HG03571 (cell line): ENCODE results near the gene BTNL3.
"Not testable (repeated sequence)": the region's sequence is repeated elsewhere in the genome, so short reads cannot be mapped to it uniquely, and the experiment has no call there.

Experiments
- ATAC-seq: cut with Tn5 transposase; IDR thresholded peaks from one replicate; pipeline ENCODE4 v1.9.1; 2021; ENCODE audit not compliant: unreplicated experiment

Gene BTNL3

GRCh38 chr5:180988592-180988991, at the start of gene BTNL3:
Gene BTNL3, plus strand, starts transcription at chr5:180988846. Its CDS starts 183 bp downstream, at chr5:180989029.
- no peak for ATAC-seq

- ATAC-seq, result no peak
Observed at GRCh38 chr5:180950291-180950949, 38.2 kb upstream of the BTNL3 start.

GRCh38 chr5:180959661-180960060, 29.0 kb upstream of the BTNL3 start:
- no peak for ATAC-seq

GRCh38 chr5:180960209-180960608, 28.4 kb upstream of the BTNL3 start:
- no peak for ATAC-seq

GRCh38 chr5:180969406-180969805, 19.2 kb upstream of the BTNL3 start:
- ATAC-seq, result no peak

GRCh38 chr5:180970336-180970735, 18.3 kb upstream of the BTNL3 start:
- ATAC-seq, result no peak

- no peak for ATAC-seq
Observed at GRCh38 chr5:180970875-180971274, 17.8 kb upstream of the BTNL3 start.

- peak; percentile 17 for ATAC-seq
Observed at GRCh38 chr5:180974612-180975315, 13.9 kb upstream of the BTNL3 start.

GRCh38 chr5:180975338-180975737, 13.3 kb upstream of the BTNL3 start:
- ATAC-seq, result peak; percentile 92

GRCh38 chr5:180976518-180976917, 12.1 kb upstream of the BTNL3 start:
- ATAC-seq, result no peak

GRCh38 chr5:180977852-180978251, 10.8 kb upstream of the BTNL3 start:
- no peak for ATAC-seq

GRCh38 chr5:180982008-180982741, 6.5 kb upstream of the BTNL3 start:
- ATAC-seq, result no peak

GRCh38 chr5:180988016-180988415, 630 bp upstream of the BTNL3 start:
- ATAC-seq, result no peak

- ATAC-seq, result no peak
Observed at GRCh38 chr5:180990086-180990881, 1.6 kb downstream of the BTNL3 start.

- ATAC-seq, result no peak
Observed at GRCh38 chr5:180990882-180991242, 2.2 kb downstream of the BTNL3 start.

GRCh38 chr5:181001947-181002346, 13.3 kb downstream of the BTNL3 start:
- ATAC-seq, result no peak

- no peak for ATAC-seq
Observed at GRCh38 chr5:181005791-181006190, 17.1 kb downstream of the BTNL3 start.

GRCh38 chr5:181008136-181008535, 19.5 kb downstream of the BTNL3 start:
- ATAC-seq, result no peak

- not testable (repeated sequence) for ATAC-seq
Observed at GRCh38 chr5:181010018-181010417, 21.4 kb downstream of the BTNL3 start.

GRCh38 chr5:181014654-181015053, 26.0 kb downstream of the BTNL3 start:
- not testable (repeated sequence) for ATAC-seq

GRCh38 chr5:181017448-181017847, 28.8 kb downstream of the BTNL3 start:
- not testable (repeated sequence) for ATAC-seq
